Lower leg skin (tissue), 3 donors: ENCODE results near the gene SNX15.

Experiments
- CTCF ChIP-seq, 3 donors: fragments of 450-650 bp; IDR thresholded peaks; one replicate each; pipeline ENCODE4 v1.5.1; 2016; ENCODE audit warnings: antibody characterized with exemption in 3 of 3, mild to moderate bottlenecking in 3 of 3, moderate library complexity in 2 of 3
- POLR2A ChIP-seq, 2 donors: fragments of 450-650 bp; IDR thresholded peaks; one replicate each; pipeline ENCODE4 v1.6.1; 2016 to 2017; ENCODE audit warnings: antibody characterized with exemption in 2 of 2, mild to moderate bottlenecking in 1 of 2, moderate library complexity in 1 of 2

GRCh38 chr11:65059523-65059922, 32.3 kb downstream of the SNX15 start:
- TF ChIP-seq POLR2A (IDR thresholded peaks at IDR 0.05) (no peak), CTCF (IDR thresholded peaks at IDR 0.05) (no peak)
